ENCODE measurements around the gene ANGEL1.

ANGEL1 gene

DNA sequence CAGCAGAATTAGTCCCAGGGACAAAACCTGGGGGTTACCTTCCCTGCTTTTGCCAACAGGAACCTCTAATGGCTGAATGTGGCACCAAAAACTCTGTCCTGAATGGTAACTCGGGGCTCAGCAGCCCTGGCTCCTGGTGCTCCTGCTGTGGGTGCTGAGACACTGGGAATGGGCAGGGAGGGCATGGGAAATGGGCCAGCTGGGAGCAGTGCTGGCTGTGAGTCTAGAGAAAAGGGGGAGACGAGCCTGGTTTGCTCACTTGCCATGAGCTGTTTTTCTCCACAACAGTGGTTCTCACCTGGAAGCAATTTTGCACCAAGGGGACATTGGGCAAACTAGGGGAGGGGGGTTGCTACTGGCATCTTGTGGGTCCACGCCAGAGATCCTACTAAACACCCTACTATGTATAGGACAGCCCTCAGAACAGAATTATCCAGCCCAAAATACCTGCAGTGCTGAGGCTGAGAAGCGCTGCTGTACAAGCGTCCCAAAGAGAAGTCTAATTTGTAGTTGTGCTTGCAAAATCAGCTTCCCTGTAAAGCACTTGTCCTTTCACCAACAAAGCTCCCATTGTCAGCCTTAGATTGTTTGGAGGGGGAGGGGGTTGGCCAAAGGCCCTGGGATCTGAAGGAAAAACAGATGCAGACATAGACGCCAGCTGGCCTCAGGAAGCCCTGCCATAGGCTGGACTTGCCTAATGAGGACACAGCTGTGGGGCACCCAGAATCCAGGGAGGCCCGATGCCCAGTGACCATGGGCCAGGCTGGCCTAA lies 17.2 kb upstream of the ANGEL1 start:
- Mint-ChIP-seq H3K9me3 (no peaks in the 10 kb centered on the region), H3K27me3 (peaks cover 1% of the 10 kb centered on the region), H3K4me3 (no peak overlapping the region), H3K27ac (no peak overlapping the region), H3K4me1 (no peaks in the 10 kb centered on the region), H3K36me3 (no peaks in the 10 kb centered on the region)

DNA sequence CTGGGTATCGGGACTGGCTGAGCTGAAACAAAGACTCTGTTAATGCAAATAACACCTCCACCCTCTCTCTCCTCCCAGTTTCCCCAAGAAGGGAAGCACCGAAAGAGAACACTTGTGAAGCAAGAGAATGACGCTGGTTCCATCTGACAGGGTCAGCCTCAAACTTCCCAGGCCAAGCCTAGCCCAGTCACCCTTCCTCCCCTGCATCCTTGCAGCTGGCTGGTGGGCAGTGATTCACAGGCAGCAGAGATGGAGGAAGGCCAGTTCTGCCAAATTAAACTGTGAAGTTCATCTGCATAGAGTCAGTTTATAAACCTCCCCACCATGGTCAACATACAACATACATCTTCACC lies 16.3 kb upstream of the ANGEL1 start:
- H3K9me3 Mint-ChIP-seq: no peaks in the 10 kb centered on the region
- no peaks in the 10 kb centered on the region for H3K4me1 Mint-ChIP-seq
- H3K27me3 Mint-ChIP-seq: peaks cover under 1% of the 10 kb centered on the region
- H3K4me3 Mint-ChIP-seq: no peak overlapping the region
- no peaks in the 10 kb centered on the region for H3K36me3 Mint-ChIP-seq
- no peak overlapping the region for H3K27ac Mint-ChIP-seq

DNA sequence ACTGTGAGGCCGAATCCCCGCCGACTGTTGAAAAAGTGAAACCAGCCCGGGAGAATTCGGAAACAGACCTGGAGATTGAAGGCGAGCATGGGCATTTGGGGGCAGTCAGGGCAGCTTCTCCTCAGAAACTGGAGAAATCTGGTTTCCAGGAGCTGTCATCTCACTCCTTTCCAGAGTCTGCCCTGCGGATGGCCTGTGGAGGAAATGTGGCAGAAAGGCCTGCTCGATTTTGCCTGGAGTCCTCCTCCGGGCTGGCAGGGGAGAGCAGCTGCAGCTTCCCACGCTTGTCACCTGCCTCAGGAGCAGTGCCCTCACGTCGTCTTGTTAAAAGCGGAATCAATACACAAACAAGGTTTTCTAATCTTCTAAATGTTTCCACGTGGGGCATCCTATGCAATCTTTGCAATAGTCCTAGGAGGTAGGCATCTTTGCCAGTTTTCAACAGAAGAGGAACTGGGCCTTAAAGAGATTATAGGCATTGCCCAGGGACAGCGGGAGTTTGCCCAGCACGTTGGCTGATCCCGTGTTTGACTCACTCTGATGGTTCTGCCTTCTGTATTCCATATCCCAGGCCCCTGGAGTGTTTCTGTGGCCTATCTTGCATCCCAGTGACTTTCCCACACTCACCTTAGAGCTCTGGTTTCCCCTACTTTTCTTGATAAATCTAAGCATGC lies 15.8 kb upstream of the ANGEL1 start:
- no peaks in the 10 kb centered on the region for H3K27me3 Mint-ChIP-seq
- no peaks in the 10 kb centered on the region for H3K9me3 Mint-ChIP-seq
- H3K4me1 Mint-ChIP-seq: no peaks in the 10 kb centered on the region
- no peaks in the 10 kb centered on the region for H3K36me3 Mint-ChIP-seq
- no peak overlapping the region for H3K27ac Mint-ChIP-seq
- H3K4me3 Mint-ChIP-seq: no peak overlapping the region

DNA sequence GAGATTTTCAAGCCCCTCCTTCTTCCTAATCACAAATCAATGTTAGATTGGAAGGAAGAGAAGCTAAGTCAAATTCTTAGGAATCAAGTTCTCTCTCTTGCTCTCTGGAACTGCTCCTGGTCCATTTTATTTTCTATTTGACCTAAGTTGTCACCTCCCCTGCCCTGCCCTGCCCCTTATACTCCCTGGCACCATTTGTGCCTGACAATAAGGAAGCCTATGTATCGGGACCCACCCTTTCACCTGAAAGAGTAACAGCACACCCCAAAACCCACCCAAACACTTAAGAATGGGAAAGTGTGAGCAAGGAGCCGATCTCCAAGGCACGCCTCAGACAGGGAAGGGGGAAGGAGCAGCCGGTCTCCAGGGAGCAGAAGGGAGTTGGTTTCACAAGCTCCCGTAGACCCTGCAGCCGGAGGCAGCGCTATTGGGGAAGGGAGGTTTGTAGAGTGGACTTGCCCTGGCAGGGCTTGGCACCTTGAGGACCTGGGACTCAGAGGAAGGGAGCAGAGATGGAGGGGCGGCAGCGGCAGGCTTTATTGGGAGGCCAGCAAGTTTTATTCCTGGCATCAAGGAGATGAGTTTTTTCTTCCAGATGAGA lies 15.1 kb upstream of the ANGEL1 start:
- no peak overlapping the region for H3K4me3 Mint-ChIP-seq
- H3K27ac Mint-ChIP-seq: no peak overlapping the region
- no peaks in the 10 kb centered on the region for H3K4me1 Mint-ChIP-seq

DNA sequence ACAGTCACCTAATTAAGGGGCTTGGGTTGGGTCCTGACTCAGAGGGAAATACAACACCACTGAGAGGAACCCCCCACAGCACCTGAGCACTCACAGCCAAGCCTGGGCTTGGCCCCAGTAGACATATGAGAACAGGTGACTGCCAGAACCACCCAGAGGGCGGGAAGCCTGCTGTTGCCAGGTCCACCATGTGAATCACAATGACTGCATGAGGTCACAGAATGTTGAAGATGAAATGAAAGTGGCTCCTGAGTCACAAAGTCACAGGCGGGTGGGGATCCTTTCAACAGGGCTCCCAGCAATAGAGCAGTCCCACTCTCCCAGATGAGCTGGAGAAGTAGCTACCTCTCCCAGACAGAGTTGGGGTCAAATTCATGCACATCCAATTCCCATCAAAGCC lies 13.4 kb upstream of the ANGEL1 start, which contains the start of gene LRRC74A:
Gene LRRC74A (plus strand): TSS at position 287 of the 400 bp plus-strand sequence. CDS start 290 bp downstream, outside the sequence.
- H3K9me3 Mint-ChIP-seq: no peaks in the 10 kb centered on the region
- H3K27me3 Mint-ChIP-seq: no peaks in the 10 kb centered on the region
- no peak within 1 kb of the TSS for H3K27ac Mint-ChIP-seq
- no peak within 1 kb of the TSS for H3K4me3 Mint-ChIP-seq
- no peaks in the 10 kb centered on the region for H3K4me1 Mint-ChIP-seq
- H3K36me3 Mint-ChIP-seq: no peaks in the 10 kb centered on the region

More for the DNA sequence above, 15.1 kb upstream of the ANGEL1 start:
- no peaks in the 10 kb centered on the region for H3K36me3 Mint-ChIP-seq
- no peaks in the 10 kb centered on the region for H3K9me3 Mint-ChIP-seq
- no peaks in the 10 kb centered on the region for H3K27me3 Mint-ChIP-seq

DNA sequence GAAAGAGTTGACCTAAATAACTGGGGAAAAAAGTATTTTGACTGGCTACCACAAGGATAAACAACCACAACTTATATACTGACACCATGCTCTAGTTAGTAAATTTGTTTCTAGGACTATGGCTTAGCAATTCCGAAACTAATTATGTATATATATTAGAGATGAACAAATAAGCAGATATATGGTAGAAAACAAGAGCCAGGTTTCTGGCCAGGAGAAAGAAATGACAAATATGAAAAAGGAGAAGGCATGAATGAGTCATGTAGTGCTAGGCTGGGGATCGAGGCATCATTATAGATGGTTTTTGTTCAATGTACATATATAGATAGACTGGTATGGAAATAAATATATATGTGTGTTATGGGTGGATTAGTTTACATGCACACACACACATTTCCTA lies 8.0 kb upstream of the ANGEL1 start:
- peaks cover 2% of the 10 kb centered on the region for H3K27me3 Mint-ChIP-seq

DNA sequence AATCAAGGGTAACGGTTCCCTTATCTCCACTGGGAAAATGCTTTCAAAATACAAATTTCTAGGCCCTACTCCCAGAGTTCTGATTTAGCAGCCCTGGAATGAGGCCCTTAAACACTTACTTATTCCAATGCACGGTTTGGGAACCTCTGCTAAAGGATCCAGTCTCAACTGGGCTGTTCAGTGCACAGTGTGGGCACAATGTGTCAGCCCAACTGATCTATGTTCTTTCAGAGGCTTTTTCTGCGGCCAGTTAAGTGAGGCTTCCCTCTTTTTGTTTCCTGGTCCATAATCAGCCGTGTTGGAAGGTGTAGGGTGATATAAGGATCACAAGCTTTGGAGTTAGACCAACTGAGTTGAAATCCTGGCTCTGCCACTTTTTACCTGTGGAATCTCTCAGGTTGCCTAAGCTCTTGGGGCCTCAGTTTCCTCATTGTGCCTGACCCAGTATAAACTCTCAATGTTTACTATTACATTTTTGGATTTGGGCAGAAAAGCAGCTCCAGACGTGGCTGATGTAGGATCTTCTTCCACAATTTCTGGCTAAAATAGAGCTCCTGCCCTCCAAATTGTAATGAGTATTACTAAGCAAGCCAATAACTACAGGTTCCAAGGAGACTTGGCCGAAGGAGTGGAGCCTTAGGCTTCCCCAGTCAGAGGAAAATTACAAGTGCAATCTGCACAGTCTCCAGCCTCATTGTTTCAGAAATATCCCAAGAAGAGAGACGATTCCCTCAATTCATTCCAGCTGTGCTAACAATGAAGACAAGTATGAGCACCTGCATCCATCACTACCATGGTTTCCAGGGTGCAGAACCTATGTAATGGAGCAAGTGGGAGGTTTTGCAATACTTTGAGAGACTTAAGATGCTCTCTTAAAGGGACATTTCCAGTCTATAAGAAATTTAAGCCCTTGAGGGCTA lies 2.3 kb upstream of the ANGEL1 start:
- Mint-ChIP-seq H3K36me3 (no peaks in the 10 kb centered on the region), H3K9me3 (no peaks in the 10 kb centered on the region), H3K27me3 (peaks cover 2% of the 10 kb centered on the region), H3K27ac (no peak overlapping the region), H3K4me1 (peaks cover 19% of the 10 kb centered on the region), H3K4me3 (no peak overlapping the region)

More for the DNA sequence above, 8.0 kb upstream of the ANGEL1 start:
- H3K9me3 Mint-ChIP-seq: no peaks in the 10 kb centered on the region
- H3K4me3 Mint-ChIP-seq: no peak overlapping the region
- no peak overlapping the region for H3K27ac Mint-ChIP-seq
- H3K36me3 Mint-ChIP-seq: no peaks in the 10 kb centered on the region
- no peaks in the 10 kb centered on the region for H3K4me1 Mint-ChIP-seq

DNA sequence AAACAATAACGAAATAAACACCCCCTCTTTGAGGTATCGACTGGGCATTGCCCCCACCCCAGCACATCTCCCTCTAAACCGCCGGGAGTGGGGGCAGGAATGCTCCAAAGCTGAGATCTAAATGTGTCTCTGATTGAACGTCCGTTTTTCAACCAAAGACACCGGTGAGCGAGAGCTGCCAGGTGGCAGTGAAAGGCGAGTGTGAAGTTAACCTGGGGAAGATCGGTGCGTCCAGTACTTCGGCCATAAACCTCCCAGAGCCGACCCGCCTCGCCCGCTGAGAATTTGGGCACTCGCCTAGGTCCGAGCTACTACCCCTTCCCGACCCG lies 625 bp downstream of the ANGEL1 start:
- H3K9me3 Mint-ChIP-seq: no peaks in the 10 kb centered on the region
- peaks cover 38% of the 10 kb centered on the region for H3K4me1 Mint-ChIP-seq
- peak overlapping the region; percentile 97 for H3K4me3 Mint-ChIP-seq
- peak overlapping the region; percentile 94 for H3K27ac Mint-ChIP-seq
- no peaks in the 10 kb centered on the region for H3K27me3 Mint-ChIP-seq
- peaks cover 1% of the 10 kb centered on the region for H3K36me3 Mint-ChIP-seq

DNA sequence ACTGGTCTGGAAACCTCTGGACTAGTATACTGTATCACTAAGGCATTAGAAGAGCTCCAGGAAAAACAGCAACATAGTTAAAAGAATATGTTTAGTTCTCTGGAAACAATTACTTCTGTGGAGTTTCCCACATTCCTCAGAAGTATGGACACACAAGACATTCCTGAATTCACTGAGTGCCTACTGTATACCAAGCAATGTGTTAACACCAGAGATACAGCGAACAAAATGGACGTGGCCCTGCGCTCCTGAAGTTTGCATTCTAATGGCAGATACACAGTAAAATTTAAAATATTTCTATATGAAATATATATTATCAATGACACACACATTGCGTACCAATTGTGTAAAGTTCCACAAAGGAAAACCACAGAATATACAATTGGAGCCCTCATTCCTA lies 1.1 kb downstream of the ANGEL1 start:
- H3K9me3 Mint-ChIP-seq: no peaks in the 10 kb centered on the region
- H3K27me3 Mint-ChIP-seq: no peaks in the 10 kb centered on the region
- H3K27ac Mint-ChIP-seq: peak overlapping the region; percentile 94
- H3K36me3 Mint-ChIP-seq: peaks cover 3% of the 10 kb centered on the region
- peaks cover 39% of the 10 kb centered on the region for H3K4me1 Mint-ChIP-seq
- H3K4me3 Mint-ChIP-seq: peak overlapping the region; percentile 97

DNA sequence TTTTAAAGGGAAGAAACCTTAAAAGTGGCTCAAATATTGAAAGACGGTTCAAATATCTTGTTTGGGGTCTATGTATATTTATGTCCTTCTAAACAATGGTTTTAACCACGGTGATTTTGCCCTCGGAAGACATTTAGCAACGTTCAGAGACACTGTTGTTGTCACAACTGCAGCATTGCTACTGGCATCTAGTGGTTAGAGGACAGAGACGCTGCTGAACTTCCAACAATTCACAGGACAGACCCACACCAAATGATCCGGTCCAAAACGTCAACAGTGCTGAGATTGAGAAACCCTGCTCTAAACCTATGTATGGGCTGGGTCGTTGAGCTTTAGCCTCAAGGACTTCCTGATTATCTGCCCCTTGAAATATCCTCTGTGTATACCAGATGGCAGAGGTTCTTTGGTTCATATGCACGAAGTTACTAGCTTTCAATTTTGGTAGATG lies 1.7 kb downstream of the ANGEL1 start:
- Mint-ChIP-seq H3K27ac (peak overlapping the region; percentile 68), H3K4me1 (peaks cover 39% of the 10 kb centered on the region), H3K9me3 (no peaks in the 10 kb centered on the region), H3K36me3 (peaks cover 3% of the 10 kb centered on the region), H3K4me3 (peak overlapping the region; percentile 97), H3K27me3 (no peaks in the 10 kb centered on the region)

DNA sequence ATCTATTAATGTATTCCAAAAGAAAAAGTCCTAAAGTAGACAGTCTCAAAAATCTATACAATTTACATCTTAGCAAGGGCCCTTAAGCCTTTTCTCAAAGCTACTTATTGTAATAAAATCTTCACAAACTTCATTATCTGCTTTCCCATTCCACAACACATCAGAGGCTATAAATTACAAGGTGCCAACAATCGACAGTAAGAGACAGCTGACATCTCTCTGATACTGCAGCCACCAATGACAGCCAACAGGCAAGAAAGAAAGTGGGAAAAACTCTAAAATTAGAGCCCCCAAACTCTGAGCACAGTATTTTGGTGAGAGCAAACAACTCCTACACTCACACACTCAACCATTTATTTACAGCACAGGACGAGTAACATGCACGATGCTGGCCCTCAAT lies 2.2 kb downstream of the ANGEL1 start:
- Mint-ChIP-seq H3K4me1 (peaks cover 39% of the 10 kb centered on the region), H3K9me3 (no peaks in the 10 kb centered on the region), H3K27ac (no peak overlapping the region), H3K27me3 (no peaks in the 10 kb centered on the region), H3K4me3 (peak overlapping the region; percentile 97), H3K36me3 (peaks cover 4% of the 10 kb centered on the region)

DNA sequence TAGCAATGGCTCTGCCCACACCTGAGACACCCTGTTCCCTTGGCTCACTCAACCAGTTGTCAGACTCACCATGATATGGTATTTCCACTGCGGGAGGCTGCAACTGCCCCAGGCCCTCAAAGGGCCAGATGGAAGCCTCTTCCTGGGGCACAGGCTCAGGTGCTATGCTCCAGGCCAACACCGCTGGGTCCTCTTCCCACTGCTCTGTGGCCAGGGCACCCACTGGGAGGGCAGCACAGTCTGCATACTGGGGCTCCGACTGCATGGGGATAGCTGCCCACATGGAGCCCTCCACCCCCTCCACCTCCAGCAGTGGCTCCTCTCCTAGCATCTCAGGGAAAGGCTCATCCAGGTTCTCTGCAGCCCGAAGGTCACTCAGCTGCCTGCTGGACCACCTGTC lies 3.7 kb downstream of the ANGEL1 start:
- H3K27ac Mint-ChIP-seq: no peak overlapping the region
- H3K36me3 Mint-ChIP-seq: peaks cover 4% of the 10 kb centered on the region
- no peaks in the 10 kb centered on the region for H3K27me3 Mint-ChIP-seq
- H3K9me3 Mint-ChIP-seq: no peaks in the 10 kb centered on the region
- H3K4me3 Mint-ChIP-seq: no peak overlapping the region
- peaks cover 39% of the 10 kb centered on the region for H3K4me1 Mint-ChIP-seq

DNA sequence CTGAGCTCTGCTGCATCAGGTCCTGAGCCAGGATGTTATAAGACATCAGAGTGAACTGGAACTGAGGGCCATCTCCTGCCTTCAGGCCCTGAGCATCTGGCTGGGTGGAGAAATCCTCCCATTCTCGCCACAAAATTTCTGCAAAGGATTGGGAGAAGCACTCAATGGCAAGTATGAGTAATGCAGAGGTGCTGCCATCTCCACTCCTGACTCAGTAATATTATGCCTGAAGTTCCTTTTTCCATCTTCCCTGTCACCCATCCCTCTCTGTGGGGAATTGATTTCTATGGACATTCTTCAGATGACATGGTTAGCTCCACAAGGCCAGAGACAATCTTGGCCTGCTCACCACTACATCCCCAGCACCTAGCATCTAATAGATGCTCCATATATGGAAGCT lies 4.7 kb downstream of the ANGEL1 start:
- Mint-ChIP-seq H3K4me3 (no peak overlapping the region), H3K9me3 (no peaks in the 10 kb centered on the region), H3K4me1 (peaks cover 36% of the 10 kb centered on the region), H3K27ac (no peak overlapping the region), H3K27me3 (no peaks in the 10 kb centered on the region), H3K36me3 (peaks cover 14% of the 10 kb centered on the region)

DNA sequence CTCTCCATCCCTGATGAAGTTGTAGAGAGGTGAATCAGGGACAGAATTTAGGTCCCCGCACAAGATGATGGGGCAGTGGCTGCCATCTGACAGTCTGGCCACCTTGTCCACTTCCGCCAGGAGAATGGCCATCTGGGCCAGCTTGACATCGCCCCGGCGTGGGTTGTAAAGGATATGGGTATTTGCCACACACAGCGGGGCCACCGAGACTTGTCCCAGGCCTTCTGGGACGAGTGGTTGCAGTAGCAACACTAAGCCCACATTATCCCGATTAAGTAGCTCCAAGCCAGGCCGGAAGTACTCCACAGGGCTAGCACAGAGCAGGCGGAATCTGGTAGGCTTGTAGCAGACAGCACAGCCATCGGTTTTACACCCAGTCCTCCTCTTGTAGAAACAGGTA lies 6.2 kb downstream of the ANGEL1 start:
- no peaks in the 10 kb centered on the region for H3K27me3 Mint-ChIP-seq
- no peaks in the 10 kb centered on the region for H3K9me3 Mint-ChIP-seq
- peaks cover 22% of the 10 kb centered on the region for H3K36me3 Mint-ChIP-seq
- H3K27ac Mint-ChIP-seq: no peak overlapping the region
- no peak overlapping the region for H3K4me3 Mint-ChIP-seq
- peaks cover 32% of the 10 kb centered on the region for H3K4me1 Mint-ChIP-seq

DNA sequence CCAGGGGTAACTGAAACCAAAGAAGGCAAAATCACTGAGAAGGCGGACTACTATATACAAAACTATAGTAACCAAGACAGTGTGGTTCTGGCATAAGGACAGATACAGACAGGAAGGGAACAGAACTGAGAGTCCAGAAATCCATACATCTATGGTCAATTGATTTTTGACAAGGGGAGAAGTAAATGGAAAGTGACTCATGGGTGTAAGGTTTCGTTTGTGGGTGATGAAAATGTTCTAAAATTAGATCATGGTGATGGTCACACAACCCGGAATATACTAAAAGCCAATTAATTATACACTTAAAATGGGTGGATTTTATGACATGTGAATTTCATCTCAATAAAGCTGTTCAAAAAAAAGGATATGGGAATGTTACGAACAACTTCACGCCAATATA lies 18.7 kb downstream of the ANGEL1 start:
- no peak overlapping the region for H3K4me3 Mint-ChIP-seq
- H3K9me3 Mint-ChIP-seq: no peaks in the 10 kb centered on the region
- H3K4me1 Mint-ChIP-seq: peaks cover 9% of the 10 kb centered on the region
- no peaks in the 10 kb centered on the region for H3K27me3 Mint-ChIP-seq
- no peak overlapping the region for H3K27ac Mint-ChIP-seq
- peaks cover 12% of the 10 kb centered on the region for H3K36me3 Mint-ChIP-seq

Measured in activated naive CD4-positive, alpha-beta T cell treated with anti-CD3 and anti-CD28 coated beads, Interleukin-2, amount 50 U/mL, for 24 hours (primary cell).